ENCODE results near the gene NCEH1. TPM values are rescaled to one million over a fixed set of nuclear protein-coding genes. Genes with fewer than 3 reads are reported as not detected.

Gene NCEH1
- polyA plus RNA-seq, 3 donors, result 8.6 to 23.9 (median 20.7) TPM

DNA sequence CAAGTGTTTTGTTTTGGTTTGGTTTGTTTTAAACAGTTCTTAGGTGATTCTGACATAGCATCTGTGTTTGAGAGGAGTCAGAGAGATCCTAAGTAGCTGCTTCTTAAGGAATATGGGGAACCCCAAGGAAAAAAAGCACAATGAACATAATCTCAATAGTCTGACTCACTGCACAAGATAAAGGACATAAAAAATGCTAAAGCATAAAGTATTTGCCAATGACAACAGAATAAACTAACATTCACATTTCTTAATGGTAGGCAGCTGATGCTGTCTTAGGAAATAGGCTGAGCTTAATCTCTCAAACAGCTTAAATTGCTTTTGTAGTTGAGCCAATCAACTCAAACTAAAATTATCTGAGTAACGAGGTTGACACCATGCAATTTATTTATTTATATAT is 2.9 kb downstream of the NCEH1 start:
- H3K27ac Mint-ChIP-seq, result peak overlapping the region in 1 of 7 donors; percentile 67
- H3K4me3 Mint-ChIP-seq, result no peak overlapping the region
- H3K4me2 ChIP-seq (replicated peaks; ENCODE audit: extremely low read depth, low read length, poor library complexity, severe bottlenecking), result no peak overlapping the region

DNA sequence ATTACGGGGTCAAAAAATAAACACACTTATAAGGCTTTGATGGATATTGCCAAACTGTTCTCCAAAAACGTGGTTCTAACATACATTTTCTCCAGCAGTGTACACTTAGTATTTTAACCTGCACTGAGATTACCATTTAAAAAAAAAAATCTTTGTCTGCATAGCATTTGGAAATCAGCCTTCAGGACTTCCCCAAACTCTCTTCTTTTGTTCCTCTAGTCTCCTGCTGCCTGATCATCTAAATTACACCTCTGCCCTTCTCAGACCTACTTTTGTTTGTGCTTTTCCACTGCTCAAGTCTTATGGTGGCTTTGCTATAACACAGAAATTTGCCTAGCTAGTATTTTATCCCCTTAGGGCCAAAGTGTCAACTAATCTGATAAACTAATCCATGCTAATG is 3.8 kb downstream of the NCEH1 start:
- no peak overlapping the region for H3K4me3 ChIP-seq (replicated peaks in 1 of 3; ENCODE audit: low read depth in 2 of 3, low read length in 3 of 3)
- WGBS (ENCODE audit: insufficient coverage), result 88% methylated on average over 1 of the region's 2 CpGs
- H3K79me2 ChIP-seq (ENCODE audit: insufficient read depth, low read length), result peaks cover 84% of the 10 kb centered on the region
- Mint-ChIP-seq H3K36me3 (peaks cover 6 to 11% of the 10 kb centered on the region in 2 donors), H3K27ac (peak overlapping the region in 5 of 7 donors; percentile 7 to 80 (median 10)), H3K4me1 (peaks cover 46% of the 10 kb centered on the region), H3K4me3 (no peak overlapping the region), H3K9me3 (no peaks in the 10 kb centered on the region), H3K27me3 (ENCODE audit: low read depth in 3 of 3) (no peaks in the 10 kb centered on the region)
- H3K36me3 ChIP-seq (replicated peaks in 1 of 2; ENCODE audit: control insufficient read depth in 1 of 2, insufficient read depth in 2 of 2, low read length in 2 of 2), result no peaks in the 10 kb centered on the region
- H3K27ac ChIP-seq (ENCODE audit: low read depth in 1 of 2, low read length in 2 of 2), result no peak overlapping the region
- no peak overlapping the region for H2AFZ ChIP-seq (ENCODE audit: insufficient read depth, low read depth, low read length, poor library complexity, severe bottlenecking)
- no peak overlapping the region for H3K9ac ChIP-seq (ENCODE audit: insufficient read depth, low read length, poor library complexity, severe bottlenecking)
- TF ChIP-seq, protein P1, sequence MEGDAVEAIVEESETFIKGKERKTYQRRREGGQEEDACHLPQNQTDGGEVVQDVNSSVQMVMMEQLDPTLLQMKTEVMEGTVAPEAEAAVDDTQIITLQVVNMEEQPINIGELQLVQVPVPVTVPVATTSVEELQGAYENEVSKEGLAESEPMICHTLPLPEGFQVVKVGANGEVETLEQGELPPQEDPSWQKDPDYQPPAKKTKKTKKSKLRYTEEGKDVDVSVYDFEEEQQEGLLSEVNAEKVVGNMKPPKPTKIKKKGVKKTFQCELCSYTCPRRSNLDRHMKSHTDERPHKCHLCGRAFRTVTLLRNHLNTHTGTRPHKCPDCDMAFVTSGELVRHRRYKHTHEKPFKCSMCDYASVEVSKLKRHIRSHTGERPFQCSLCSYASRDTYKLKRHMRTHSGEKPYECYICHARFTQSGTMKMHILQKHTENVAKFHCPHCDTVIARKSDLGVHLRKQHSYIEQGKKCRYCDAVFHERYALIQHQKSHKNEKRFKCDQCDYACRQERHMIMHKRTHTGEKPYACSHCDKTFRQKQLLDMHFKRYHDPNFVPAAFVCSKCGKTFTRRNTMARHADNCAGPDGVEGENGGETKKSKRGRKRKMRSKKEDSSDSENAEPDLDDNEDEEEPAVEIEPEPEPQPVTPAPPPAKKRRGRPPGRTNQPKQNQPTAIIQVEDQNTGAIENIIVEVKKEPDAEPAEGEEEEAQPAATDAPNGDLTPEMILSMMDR (IDR thresholded peaks at IDR 0.05), result no peak
- H3K4me2 ChIP-seq (replicated peaks; ENCODE audit: extremely low read depth, low read length, poor library complexity, severe bottlenecking), result no peak overlapping the region
- no peaks in the 10 kb centered on the region for H3K27me3 ChIP-seq (ENCODE audit: control insufficient read depth in 2 of 2, insufficient read depth in 2 of 2, low read length in 2 of 2)
- peak in 2 of 3 donors; percentile 22 to 31 for DNase-seq
- intact Hi-C loops (cut with micrococcal nuclease), result no loop called here
- no peaks in the 10 kb centered on the region for H3K9me3 ChIP-seq (replicated peaks in 1 of 2; ENCODE audit: control insufficient read depth in 1 of 2, insufficient read depth in 1 of 2, low read length in 2 of 2)
- peaks cover 29 to 35% of the 10 kb centered on the region in 2 donors for H3K4me1 ChIP-seq (ENCODE audit: control insufficient read depth in 1 of 2, insufficient read depth in 2 of 2, low read length in 2 of 2)
- peaks cover 14% of the 10 kb centered on the region for H4K20me1 ChIP-seq (ENCODE audit: insufficient read depth, low read length)

More for the DNA sequence above, 2.9 kb downstream of the NCEH1 start:
- Histone ChIP-seq H3K9me3 (replicated peaks in 1 of 2; ENCODE audit: control insufficient read depth in 1 of 2, insufficient read depth in 1 of 2, low read length in 2 of 2) (no peaks in the 10 kb centered on the region), H2AFZ (ENCODE audit: insufficient read depth, low read depth, low read length, poor library complexity, severe bottlenecking) (no peak overlapping the region), H3K4me3 (replicated peaks in 1 of 3; ENCODE audit: low read depth in 2 of 3, low read length in 3 of 3) (no peak overlapping the region), H3K27ac (ENCODE audit: low read depth in 1 of 2, low read length in 2 of 2) (no peak overlapping the region), H3K9ac (ENCODE audit: insufficient read depth, low read length, poor library complexity, severe bottlenecking) (no peak overlapping the region), H3K36me3 (replicated peaks in 1 of 2; ENCODE audit: control insufficient read depth in 1 of 2, insufficient read depth in 2 of 2, low read length in 2 of 2) (no peaks in the 10 kb centered on the region), H3K27me3 (ENCODE audit: control insufficient read depth in 2 of 2, insufficient read depth in 2 of 2, low read length in 2 of 2) (no peaks in the 10 kb centered on the region), H3K4me1 (ENCODE audit: control insufficient read depth in 1 of 2, insufficient read depth in 2 of 2, low read length in 2 of 2) (peaks cover 28 to 35% of the 10 kb centered on the region in 2 donors), H3K79me2 (ENCODE audit: insufficient read depth, low read length) (peaks cover 75% of the 10 kb centered on the region), H4K20me1 (ENCODE audit: insufficient read depth, low read length) (peaks cover 9% of the 10 kb centered on the region)
- Mint-ChIP-seq H3K36me3 (peaks cover 6 to 7% of the 10 kb centered on the region in 2 donors), H3K9me3 (no peaks in the 10 kb centered on the region), H3K4me1 (peaks cover 43% of the 10 kb centered on the region), H3K27me3 (ENCODE audit: low read depth in 3 of 3) (no peaks in the 10 kb centered on the region)
- no CpG with 5 or more reads among the region's 1 CpG for WGBS (ENCODE audit: insufficient coverage)
- DNase-seq, result peak in 1 of 3 donors; percentile 26
- TF ChIP-seq, protein P1 (IDR thresholded peaks at IDR 0.05), result no peak
- intact Hi-C loops (cut with micrococcal nuclease), result no loop called here

Measured in CD14-positive monocyte (primary cell).